Islet precursor cell (in vitro differentiated cells): Measurements from ENCODE around the gene PSMG4.

Experiments used
- DNase-seq: peaks from one replicate; pipeline ENCODE4 v3.0.0-alpha.2; 2018

Gene PSMG4

DNA sequence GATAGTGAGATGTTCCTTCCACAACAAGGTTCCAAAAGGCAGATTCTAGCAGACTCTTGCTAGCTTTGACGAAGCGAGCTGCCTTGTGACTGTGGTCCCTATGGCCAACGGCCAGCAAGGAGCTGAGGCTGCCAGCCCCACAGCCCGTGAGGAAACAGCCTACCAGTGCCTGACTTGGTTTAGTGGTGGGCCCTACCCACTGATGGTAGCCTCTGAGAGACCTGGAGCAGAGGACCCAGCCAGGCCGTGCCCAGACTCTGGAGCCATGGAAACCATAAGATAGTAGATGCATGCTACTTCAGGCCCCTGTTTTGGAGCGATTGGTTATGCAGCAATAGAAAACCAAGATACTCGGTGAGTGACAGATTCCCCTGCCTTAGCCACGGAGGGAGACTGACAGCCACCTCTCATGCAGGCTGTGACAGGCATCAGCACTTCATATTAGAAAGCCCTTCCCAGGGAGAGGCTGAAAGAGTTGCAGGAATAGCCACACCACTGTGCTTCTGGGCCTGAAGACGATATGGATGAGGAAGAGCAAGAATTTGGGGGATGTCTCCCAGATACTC, 19.2 kb downstream of the PSMG4 start:
- no peak for DNase-seq

GRCh38 chr6:3278691-3279090, 19.9 kb downstream of the PSMG4 start:
- no peak for DNase-seq

DNA sequence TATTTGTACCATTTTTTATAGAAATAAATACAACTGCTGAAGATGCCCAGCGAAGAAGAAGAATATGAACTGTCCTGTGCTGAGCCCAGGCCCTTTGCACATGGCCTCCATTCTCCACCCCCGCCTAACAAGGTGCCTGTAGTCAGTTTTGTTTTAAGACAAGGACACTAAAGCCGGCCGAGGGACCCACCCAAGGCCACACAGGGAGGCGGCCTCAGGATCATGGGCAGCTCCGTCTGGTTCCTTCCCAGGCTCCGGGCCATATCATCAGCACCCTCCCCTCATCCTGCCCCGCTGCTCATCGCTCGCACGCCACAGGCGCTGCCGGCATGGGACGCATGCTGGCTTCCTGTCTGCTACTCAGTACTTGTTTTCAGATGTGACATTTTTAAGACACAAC, 21.3 kb downstream of the PSMG4 start:
- DNase-seq: no peak

GRCh38 chr6:3280866-3281465, 22.2 kb downstream of the PSMG4 start:
- no peak for DNase-seq

DNA sequence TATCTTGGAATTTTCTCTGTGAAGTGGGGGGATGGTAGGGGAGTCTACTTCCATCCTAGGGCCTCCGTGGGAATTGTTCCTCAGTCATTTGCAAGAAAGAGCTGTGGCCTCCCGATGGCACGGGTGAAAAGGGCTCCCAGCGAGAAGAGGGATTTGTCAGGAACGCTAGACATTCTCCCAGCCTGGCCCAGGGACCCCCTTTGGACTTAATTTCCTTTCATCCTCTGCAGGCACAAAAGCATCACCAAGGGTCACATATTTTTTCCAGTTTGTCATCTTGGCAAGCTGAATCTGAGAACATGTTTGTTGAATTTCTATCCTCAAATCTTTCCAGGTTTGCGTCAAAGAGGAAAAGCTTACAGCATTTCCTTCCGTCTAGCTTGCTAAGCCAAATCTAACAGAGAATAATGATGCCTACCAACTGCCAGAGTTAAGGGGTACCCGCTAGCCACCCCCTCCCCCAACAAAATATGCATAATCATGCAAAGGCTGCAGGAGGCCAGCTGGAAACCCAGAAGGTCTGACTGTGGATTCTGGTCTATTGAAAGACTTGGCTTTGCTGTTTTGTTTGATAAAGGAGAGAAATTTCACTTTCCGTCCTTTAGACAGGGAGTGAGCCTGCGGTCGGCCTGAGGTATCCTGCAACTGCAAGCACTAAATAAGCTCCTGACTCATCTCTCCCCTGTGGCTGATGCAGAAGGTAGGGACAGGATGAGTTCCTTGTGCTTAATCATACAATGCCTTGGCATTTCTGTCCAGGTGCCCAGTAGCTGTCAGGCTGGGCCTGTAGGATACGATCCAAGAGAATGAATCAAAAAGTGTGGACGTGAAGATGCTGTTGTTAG, 23.1 kb downstream of the PSMG4 start:
- DNase-seq: no peak

- no peak for DNase-seq
Measured at GRCh38 chr6:3282476-3283236, 23.9 kb downstream of the PSMG4 start.

DNA sequence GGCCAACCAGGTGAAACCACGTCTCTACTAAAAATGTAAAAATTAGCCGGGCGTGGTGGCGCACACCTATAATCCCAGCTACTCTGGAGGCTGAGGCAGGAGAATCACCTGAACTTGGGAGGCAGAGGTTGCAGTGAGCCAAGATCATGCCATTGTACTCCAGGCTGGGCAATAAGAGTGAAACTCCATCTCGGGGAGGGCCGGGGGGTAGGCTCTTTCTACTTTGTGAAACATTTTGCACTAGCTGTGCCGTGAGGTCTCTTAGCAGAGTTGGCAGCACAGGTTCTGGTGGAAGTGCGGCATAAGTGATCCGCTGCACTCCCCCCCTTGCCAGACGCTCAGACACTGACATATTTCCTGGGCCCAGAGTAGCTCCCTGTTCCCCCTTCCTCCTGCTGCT, 24.5 kb downstream of the PSMG4 start:
- DNase-seq: no peak

- no peak for DNase-seq
Measured at GRCh38 chr6:3283641-3284435, 25.1 kb downstream of the PSMG4 start.

- no peak for DNase-seq
Measured at GRCh38 chr6:3284436-3284876, 25.7 kb downstream of the PSMG4 start.

DNA sequence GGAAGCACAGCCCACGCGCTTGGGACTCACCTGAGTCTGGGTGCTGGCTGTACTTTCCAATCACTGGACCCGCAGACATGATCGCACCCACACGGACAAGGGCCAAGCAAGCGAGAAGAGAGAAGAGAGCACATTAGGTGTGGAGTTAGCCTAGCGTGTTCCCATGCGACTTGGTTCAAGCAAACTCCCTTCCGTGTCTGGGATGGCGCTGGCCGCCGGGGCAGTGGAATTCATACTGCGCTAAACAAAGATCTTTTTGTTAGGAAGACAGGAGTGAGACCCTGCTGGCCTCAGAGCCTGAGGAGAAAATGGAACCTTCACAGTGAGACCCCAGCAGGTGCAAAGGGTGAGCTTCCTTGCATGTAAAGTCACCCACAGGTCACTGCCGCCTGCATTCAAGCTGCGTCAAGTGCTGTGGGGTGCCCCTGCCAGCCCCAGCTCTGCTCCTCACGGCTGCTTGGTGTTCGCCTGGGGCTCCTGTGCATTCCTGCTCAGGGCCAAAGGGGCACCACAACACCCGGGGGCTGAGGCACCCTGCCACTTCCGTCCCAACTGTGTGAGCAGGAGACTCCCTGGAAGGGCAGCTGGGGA, 26.4 kb downstream of the PSMG4 start:
- no peak for DNase-seq

GRCh38 chr6:3285732-3286131, 27.0 kb downstream of the PSMG4 start:
- no peak for DNase-seq

DNA sequence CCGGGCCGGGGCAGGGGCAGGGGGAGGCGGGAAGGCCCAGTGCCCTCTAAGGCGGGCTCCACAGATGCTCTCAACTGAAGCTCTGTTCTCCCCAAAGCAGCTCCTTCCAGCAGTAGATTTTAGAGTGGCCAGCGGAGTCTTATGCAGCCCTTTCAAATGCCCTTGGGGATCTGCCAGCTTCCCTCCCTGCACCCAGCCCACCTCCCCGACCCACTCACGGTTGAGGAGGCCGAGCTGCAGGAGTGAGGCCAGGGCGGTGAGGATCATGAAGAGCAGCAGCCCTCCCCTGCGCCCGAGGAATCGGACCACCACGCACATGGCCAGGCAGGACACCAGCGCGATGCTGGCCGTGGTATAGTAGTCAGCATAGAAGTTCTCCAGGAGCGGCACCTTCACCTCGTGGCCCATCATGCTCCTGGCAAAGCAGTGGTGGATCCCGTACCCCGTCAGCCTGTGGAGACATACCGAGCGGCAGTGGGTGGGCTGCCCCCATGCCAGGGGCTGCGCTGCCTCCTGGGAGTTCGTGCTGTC, 28.0 kb downstream of the PSMG4 start:
- DNase-seq: no peak

DNA sequence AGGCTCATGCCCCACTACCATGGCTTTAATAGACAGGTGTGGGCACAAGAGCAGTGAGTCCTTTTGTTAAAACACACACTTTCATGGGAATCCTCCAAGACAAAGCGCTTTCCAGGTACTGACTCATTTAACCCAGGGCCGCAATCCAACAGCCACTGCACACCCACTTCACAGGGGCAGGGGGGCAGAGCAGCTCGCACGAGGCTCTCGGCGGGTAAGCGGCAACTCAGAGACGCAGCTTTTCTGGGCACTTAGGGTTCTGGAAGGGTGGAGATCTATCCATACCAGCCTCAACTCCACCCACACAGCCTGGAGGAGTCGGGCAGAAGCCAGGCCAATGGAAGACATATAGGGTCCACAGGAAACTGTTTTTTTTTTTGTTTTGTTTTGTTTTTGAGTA, 28.6 kb downstream of the PSMG4 start:
- DNase-seq: no peak

- no peak for DNase-seq
Measured at GRCh38 chr6:3287976-3288707, 29.4 kb downstream of the PSMG4 start.

DNA sequence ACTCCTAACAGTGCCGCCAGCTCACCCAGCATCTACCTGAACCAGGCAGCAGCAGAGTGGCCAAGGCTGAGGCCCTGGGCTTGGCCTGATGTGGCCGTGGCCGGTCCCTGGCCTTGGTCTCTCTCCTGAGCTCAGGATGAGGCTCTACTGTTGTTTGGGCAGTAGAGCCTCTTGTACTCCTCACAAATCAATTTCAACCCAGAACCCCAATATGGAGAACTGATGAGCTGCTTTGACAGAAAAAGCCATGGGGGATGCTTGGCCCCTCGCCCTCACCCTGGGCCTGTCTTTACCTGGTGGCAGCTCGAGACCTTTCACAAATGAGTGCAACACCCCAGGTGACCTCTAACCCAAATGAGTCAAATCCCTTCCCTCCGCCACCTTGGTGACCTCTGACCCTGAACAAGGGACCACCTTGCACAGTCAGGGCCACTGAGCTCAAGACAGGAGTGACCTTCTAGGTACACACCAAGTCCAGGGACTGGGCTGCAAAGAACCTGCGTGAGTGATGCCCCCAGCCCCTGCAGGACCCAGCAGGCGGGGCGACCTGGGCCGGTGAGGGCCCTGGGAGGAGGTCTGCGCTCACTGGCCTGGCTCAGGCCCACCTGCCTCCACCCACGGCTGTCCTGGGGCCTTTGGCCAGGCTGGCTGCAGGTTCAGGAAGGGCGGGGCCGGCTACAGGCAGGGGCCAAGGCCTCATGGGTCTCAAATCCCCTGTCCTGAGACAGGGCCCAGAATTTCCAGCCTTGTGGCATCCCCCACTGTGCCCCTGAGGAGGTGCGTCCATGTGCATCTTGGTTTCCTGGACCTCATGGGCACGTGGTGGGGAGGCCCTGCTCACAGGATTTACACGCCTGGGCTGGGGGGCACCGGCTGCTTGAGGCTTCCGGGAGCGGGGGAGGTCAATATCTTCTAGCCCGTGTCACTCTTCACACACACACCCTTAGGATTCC, 30.2 kb downstream of the PSMG4 start:
- DNase-seq: no peak

- no peak for DNase-seq
Measured at GRCh38 chr6:3289664-3290055, 30.9 kb downstream of the PSMG4 start.

DNA sequence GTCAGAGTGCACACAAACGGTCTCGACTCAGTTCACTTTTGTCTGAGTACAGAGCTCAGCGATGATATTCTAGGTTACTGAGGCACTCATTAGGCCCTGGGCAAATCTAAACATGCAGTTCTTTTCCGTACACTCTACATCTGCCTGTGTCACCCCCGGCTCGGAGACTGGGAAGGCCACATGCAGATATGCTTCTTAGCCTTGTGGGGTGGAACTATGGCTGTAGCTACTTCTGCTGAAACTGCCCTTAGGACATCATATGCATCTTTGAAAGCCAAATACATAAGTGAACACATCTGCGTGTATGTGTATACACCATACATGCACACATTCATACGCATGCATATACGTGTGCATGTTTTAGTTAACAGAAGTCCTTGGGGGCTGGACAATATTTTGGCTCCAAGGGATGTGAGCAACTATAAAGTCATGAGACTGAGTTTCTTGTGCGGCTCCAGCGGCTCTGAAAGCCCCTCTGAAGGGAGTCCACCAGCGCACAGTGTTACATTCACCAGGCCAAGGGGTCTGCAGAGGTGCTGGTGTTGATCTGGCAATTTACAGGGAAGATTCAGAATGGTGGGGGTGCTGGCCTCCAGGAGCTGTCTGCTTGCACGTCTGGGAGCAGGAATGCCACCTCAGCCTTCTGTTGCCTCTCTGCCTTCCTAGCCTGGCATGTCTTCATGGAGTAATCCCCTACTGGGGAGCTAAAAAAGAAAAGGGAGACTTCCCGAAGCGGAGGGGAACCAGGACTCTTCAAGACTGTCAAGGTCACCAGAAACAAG, 31.6 kb downstream of the PSMG4 start:
- DNase-seq: no peak

- DNase-seq: no peak
Measured at GRCh38 chr6:3290931-3291211, 32.1 kb downstream of the PSMG4 start.

GRCh38 chr6:3291346-3291745, 32.6 kb downstream of the PSMG4 start:
- no peak for DNase-seq
